H1 (cell line): ENCODE results near the gene SPG7. TPM values are rescaled to one million over a fixed set of nuclear protein-coding genes. Genes with fewer than 3 reads are reported as not detected.

Experiments used
- CTCF ChIA-PET: fragments of 300-600 bp; sonication (Branson Sonifier 250); formaldehyde crosslinking; loops from one replicate; lab custom pipeline; 2021; ENCODE audit not compliant: partially characterized antibody; lab: Charles Lee
- POLR2A ChIA-PET: fragments of 300-600 bp; sonication (Branson Sonifier 250); formaldehyde crosslinking; loops from one replicate; lab custom pipeline; 2021; ENCODE audit warnings: inconsistent platforms; ENCODE audit not compliant: partially characterized antibody; lab: Charles Lee
- DNase-seq, 2 experiments: peaks; one replicate each; pipeline versions ENCODE4 v3.0.0 to v3.0.0-alpha.2; 2010 to 2022; ENCODE audit warnings: low spot score in 2 of 2, low read depth in 1 of 2, mixed read lengths in 1 of 2
- FAIRE-seq: peaks from 2 replicates; lab custom pipeline; 2011; peaks lifted over from hg19 to GRCh38; lab: Jason Lieb, UNC
- H2AFZ ChIP-seq: 2 replicates; pipeline ENCODE4 v1.8.1; 2012; ENCODE audit warnings: low read length, inconsistent platforms
- H2AK5ac ChIP-seq: 2 replicates; pipeline ENCODE4 v1.6.1; 2013; ENCODE audit warnings: low read depth, low read length
- H2BK120ac ChIP-seq: replicated peaks from 2 replicates; pipeline ENCODE3; 2013; ENCODE audit warnings: low read depth, low read length, inconsistent platforms
- H2BK12ac ChIP-seq: 2 replicates; pipeline ENCODE4 v1.6.1; 2013; ENCODE audit warnings: low read depth, low read length
- H2BK15ac ChIP-seq: 2 replicates; pipeline ENCODE4 v1.6.1; 2013; ENCODE audit warnings: low read length
- H2BK20ac ChIP-seq: 2 replicates; pipeline ENCODE4 v1.6.1; 2013; ENCODE audit warnings: low read length
- H2BK5ac ChIP-seq: 2 replicates; pipeline ENCODE4 v1.6.1; 2013; ENCODE audit warnings: low read depth, low read length
- H3K14ac ChIP-seq: 2 replicates; pipeline ENCODE4 v1.6.1; 2013; ENCODE audit warnings: inconsistent platforms; ENCODE audit not compliant: insufficient read length
- H3K18ac ChIP-seq: 2 replicates; pipeline ENCODE4 v1.6.1; 2013; ENCODE audit warnings: low read length; ENCODE audit errors: extremely low read depth
- H3K23ac ChIP-seq: 2 replicates; pipeline ENCODE4 v1.6.1; 2013; ENCODE audit warnings: inconsistent platforms; ENCODE audit not compliant: insufficient read length
- H3K23me2 ChIP-seq: 2 replicates; pipeline ENCODE4 v1.6.1; 2013; ENCODE audit warnings: low read depth, low read length
- H3K27ac ChIP-seq: 2 replicates; pipeline ENCODE4 v1.6.1; 2011; ENCODE audit warnings: low read depth, low read length, inconsistent platforms
- H3K27me3 ChIP-seq, 4 experiments: replicated peaks in 1 of 4; 1 replicate in 1 of 4; 2 replicates in 3 of 4; pipeline versions ENCODE4 v1.6.1 to v1.8.1; 2011 to 2013; ENCODE audit warnings: low read length in 3 of 4, mild to moderate bottlenecking in 3 of 4, inconsistent platforms in 2 of 4, mixed read lengths in 2 of 4, moderate library complexity in 1 of 4; ENCODE audit not compliant: control insufficient read depth in 3 of 4, insufficient read depth in 3 of 4; ENCODE audit errors: extremely low read depth in 1 of 4
- H3K36me3 ChIP-seq, 4 experiments: 2 replicates each; pipeline versions ENCODE4 v1.6.1 to v1.8.1; 2011 to 2013; ENCODE audit warnings: mild to moderate bottlenecking in 4 of 4, low read length in 3 of 4, moderate library complexity in 2 of 4, control low read depth in 1 of 4, inconsistent platforms in 1 of 4; ENCODE audit not compliant: insufficient read depth in 4 of 4, control insufficient read depth in 2 of 4
- H3K4ac ChIP-seq: replicated peaks from 2 replicates; pipeline ENCODE3; 2013; ENCODE audit warnings: low read length, low read depth, mixed read lengths, inconsistent platforms; ENCODE audit not compliant: insufficient read length
- H3K4me1 ChIP-seq, 4 experiments: replicated peaks in 1 of 4; 1 replicate in 1 of 4; 2 replicates in 3 of 4; pipeline versions ENCODE4 v1.6.1 to v1.8.1; 2011 to 2013; ENCODE audit warnings: low read length in 3 of 4, inconsistent platforms in 2 of 4, mixed read lengths in 1 of 4; ENCODE audit not compliant: insufficient read depth in 4 of 4, control insufficient read depth in 3 of 4
- H3K4me2 ChIP-seq, 2 experiments: 2 replicates each; pipeline versions ENCODE4 v1.6.1 to v1.8.1; 2011 to 2013; ENCODE audit warnings: low read depth in 2 of 2, low read length in 2 of 2, control low read depth in 1 of 2, inconsistent platforms in 1 of 2, mild to moderate bottlenecking in 1 of 2; ENCODE audit not compliant: insufficient read depth in 1 of 2
- H3K4me3 ChIP-seq, 4 experiments: fragments of 200-600, 300-600 bp in 1 of 4; sonication (generic), shearing (Covaris generic), sonication (Bioruptor Twin) in 1 of 4; 2 replicates each; pipeline versions ENCODE4 v1.5.1 to v1.8.1; 2011 to 2016; ENCODE audit warnings: low read length in 4 of 4, low read depth in 3 of 4, control low read depth in 2 of 4, inconsistent platforms in 2 of 4, mild to moderate bottlenecking in 2 of 4, mixed read lengths in 1 of 4, moderate library complexity in 1 of 4; ENCODE audit not compliant: insufficient read depth in 2 of 4; ENCODE audit errors: extremely low read depth in 1 of 4
- H3K56ac ChIP-seq: replicated peaks from 2 replicates; pipeline ENCODE3; 2013; ENCODE audit warnings: low read depth, mild to moderate bottlenecking, mixed read lengths, low read length, inconsistent platforms; ENCODE audit not compliant: insufficient read length
- H3K79me1 ChIP-seq: 2 replicates; pipeline ENCODE4 v1.6.1; 2013; ENCODE audit warnings: low read depth, low read length, control low read depth
- H3K79me2 ChIP-seq, 2 experiments: 2 replicates each; pipeline versions ENCODE4 v1.6.1 to v1.8.1; 2012 to 2013; ENCODE audit warnings: low read length in 2 of 2, mild to moderate bottlenecking in 2 of 2, inconsistent platforms in 1 of 2; ENCODE audit not compliant: insufficient read depth in 2 of 2, control insufficient read depth in 1 of 2
- H3K9ac ChIP-seq, 4 experiments: replicated peaks in 1 of 4; 1 replicate in 1 of 4; 2 replicates in 3 of 4; pipeline versions ENCODE4 v1.6.1 to v1.8.1; 2011 to 2013; ENCODE audit warnings: low read depth in 3 of 4, low read length in 3 of 4, control low read depth in 2 of 4, mild to moderate bottlenecking in 2 of 4, moderate library complexity in 2 of 4, inconsistent platforms in 1 of 4; ENCODE audit errors: extremely low read depth in 1 of 4
- H3K9me3 ChIP-seq, 2 experiments: 2 replicates each; pipeline versions ENCODE4 v1.6.1 to v1.8.1; 2012 to 2013; ENCODE audit warnings: mild to moderate bottlenecking in 2 of 2, moderate library complexity in 2 of 2, control low read depth in 1 of 2, inconsistent platforms in 1 of 2, low read depth in 1 of 2, low read length in 1 of 2, mixed read lengths in 1 of 2; ENCODE audit not compliant: insufficient read depth in 2 of 2
- H4K20me1 ChIP-seq, 2 experiments: replicated peaks in 1 of 2; 2 replicates each; pipeline versions ENCODE3 to v1.8.1; 2011 to 2013; ENCODE audit warnings: inconsistent platforms in 2 of 2, low read length in 2 of 2, mild to moderate bottlenecking in 1 of 2; ENCODE audit not compliant: insufficient read depth in 2 of 2, control insufficient read depth in 1 of 2
- H4K5ac ChIP-seq: 2 replicates; pipeline ENCODE4 v1.6.1; 2013; ENCODE audit warnings: low read length, low read depth, mixed read lengths, inconsistent platforms; ENCODE audit not compliant: insufficient read length
- H4K8ac ChIP-seq: 2 replicates; pipeline ENCODE4 v1.8.0; 2013; ENCODE audit warnings: mild to moderate bottlenecking, moderate library complexity, low read length, inconsistent platforms; ENCODE audit not compliant: insufficient read depth; ENCODE audit errors: extremely low read depth
- H4K91ac ChIP-seq: replicated peaks from 2 replicates; pipeline ENCODE3; 2013; ENCODE audit warnings: low read length, mixed read lengths, inconsistent platforms; ENCODE audit not compliant: insufficient read length
- CHD2 ChIP-seq: IDR thresholded peaks from 2 replicates; pipeline ENCODE4 v1.6.1; 2012; ENCODE audit warnings: low read length, improper control_type of control experiment
- CTBP2 ChIP-seq: IDR thresholded peaks from 2 replicates; pipeline ENCODE4 v1.7.0; 2011; ENCODE audit warnings: borderline replicate concordance, mild to moderate bottlenecking, moderate library complexity, mixed read lengths, low read length; ENCODE audit not compliant: insufficient read depth, insufficient read length
- E2F6 ChIP-seq: IDR thresholded peaks from 2 replicates; pipeline ENCODE4 v1.6.1; 2012; ENCODE audit warnings: inconsistent platforms
- EP300 ChIP-seq, 2 experiments: IDR thresholded peaks; 1 replicate in 1 of 2; 2 replicates in 1 of 2; pipeline ENCODE4 v1.6.1; 2011 to 2012; ENCODE audit warnings: low read depth in 2 of 2, low read length in 2 of 2, mild to moderate bottlenecking in 2 of 2, borderline replicate concordance in 1 of 2, inconsistent platforms in 1 of 2, moderate library complexity in 1 of 2
- JUN ChIP-seq: IDR thresholded peaks from 2 replicates; pipeline ENCODE4 v1.6.1; 2011; ENCODE audit warnings: low read depth, mild to moderate bottlenecking, improper control_type of control experiment, low read length
- POLR2AphosphoS5 ChIP-seq: IDR thresholded peaks from 2 replicates; pipeline ENCODE4 v1.6.1; 2011; ENCODE audit warnings: low read depth, low read length
- RFX5 ChIP-seq: IDR thresholded peaks from 2 replicates; pipeline ENCODE4 v1.6.1; 2011; ENCODE audit warnings: low read depth, low read length, improper control_type of control experiment, borderline replicate concordance
- SIN3A ChIP-seq, 2 experiments: IDR thresholded peaks in 1 of 2; conservative IDR thresholded peaks in 1 of 2; 2 replicates each; pipeline ENCODE4 v1.6.1; 2011 to 2012; ENCODE audit warnings: low read length in 2 of 2, improper control_type of control experiment in 1 of 2, low read depth in 1 of 2, mild to moderate bottlenecking in 1 of 2
- SIRT6 ChIP-seq: IDR thresholded peaks from one replicate; pipeline ENCODE4 v1.7.1; 2012; ENCODE audit warnings: low read length, inconsistent platforms
- SP1 ChIP-seq: IDR thresholded peaks from 2 replicates; pipeline ENCODE4 v1.6.1; 2011; ENCODE audit warnings: low read depth, low read length
- SP2 ChIP-seq: IDR thresholded peaks from 2 replicates; pipeline ENCODE4 v1.6.1; 2012; ENCODE audit warnings: mild to moderate bottlenecking, low read length, inconsistent platforms
- ZNF274 ChIP-seq: IDR thresholded peaks from 2 replicates; pipeline ENCODE4 v1.7.0; 2012; ENCODE audit warnings: low read length, borderline replicate concordance; ENCODE audit errors: extremely low read depth
- WGBS, 2 experiments: shearing (Covaris generic) in 1 of 2; methylation state at CpG; one replicate each; pipeline versions ENCODE4 v1.1.6 to v1.1.7; 2013 to 2015; ENCODE audit warnings: low lambda C conversion rate in 2 of 2, mixed read lengths in 2 of 2, inconsistent platforms in 1 of 2, low coverage in 1 of 2, missing lambda C conversion rate in 1 of 2; ENCODE audit not compliant: insufficient replicate concordance in 2 of 2, insufficient coverage in 1 of 2, insufficient read length in 1 of 2; ENCODE audit errors: extremely low coverage in 1 of 2, missing lambda C conversion rate in 1 of 2; 5-methylcytosine and 5-hydroxymethylcytosine counted together
- polyA plus RNA-seq, 7 experiments: library from polyadenylated mRNA; depleted of rRNA in 3 of 7; stranded (reverse) in 5 of 7; unstranded in 2 of 7; fragments of >200 nt in 5 of 7; fragments of 200-250 nt in 2 of 7; gene quantifications; 1 replicate in 5 of 7; 2 replicates in 1 of 7; 4 replicates in 1 of 7; pipeline versions ENCODE4 v1.2.1 to v1.2.3, GENCODE V29; 2011 to 2013; ENCODE audit warnings: missing spikeins in 2 of 7, mixed read lengths in 2 of 7
- total RNA-seq: library from RNA; stranded (reverse); fragmentation: NEBNext Ultra II Directional; extraction: Animal tissue kit (Norgen Biotek cat#: 25700); gene quantifications from 2 replicates; pipeline ENCODE4 v1.2.1, GENCODE V29; 2021

The SPG7 gene
- total and polyA plus RNA-seq, 2 of the 8 experiments (the other 6 are each of a cell fraction or from before 2014, with no cell fraction given) = 72.1 to 113 TPM

GRCh38 chr16:89493776-89494175 is 14.4 kb upstream of the SPG7 start:
- H2BK12ac ChIP-seq = no peak overlapping the region
- POLR2A ChIA-PET = interaction anchor here (1.4 to 2.5 kb wide), 2 partner anchors 10 to 65 kb away, joined by 3 to 5 read pairs; no protein-coding TSS in a partner anchor
- H3K9ac ChIP-seq = no peak overlapping the region
- H2AK5ac ChIP-seq = no peak overlapping the region
- H4K8ac ChIP-seq = no peak overlapping the region
- H2BK15ac ChIP-seq = no peak overlapping the region
- 93% methylated on average over 5 of the region's 5 CpGs; no CpG with 5 or more reads in 1 of the 2 experiments for WGBS, 2 experiments
- peaks cover 4 to 19% of the 10 kb centered on the region in 2 experiments for H3K79me2 ChIP-seq
- no peak overlapping the region for H3K56ac ChIP-seq
- H3K23me2 ChIP-seq = peaks cover 9% of the 10 kb centered on the region
- H3K36me3 ChIP-seq = no peaks in the 10 kb centered on the region
- no peak overlapping the region for H2BK120ac ChIP-seq
- H2BK5ac ChIP-seq = no peak overlapping the region
- no peaks in the 10 kb centered on the region; the same call in none of the 2 replicates for H3K79me1 ChIP-seq
- no peak overlapping the region for H3K14ac ChIP-seq
- no peaks in the 10 kb centered on the region for H3K27me3 ChIP-seq
- no peak overlapping the region for H4K5ac ChIP-seq
- no peak overlapping the region for H4K91ac ChIP-seq
- no peaks in the 10 kb centered on the region for H3K9me3 ChIP-seq
- H3K4me2 ChIP-seq = no peak overlapping the region
- no peak overlapping the region for H3K18ac ChIP-seq
- H2BK20ac ChIP-seq = no peak overlapping the region
- no peak overlapping the region for H3K27ac ChIP-seq
- DNase-seq = no peak
- FAIRE-seq = no peak
- H3K4me1 ChIP-seq = peaks cover 0 to 9% (median 4%) of the 10 kb centered on the region in 4 experiments; a peak in 2 of 7 replicates
- H3K4me3 ChIP-seq = no peak overlapping the region
- CTCF ChIA-PET = interaction anchor here (1.2 to 1.6 kb wide), 2 partner anchors 15 to 205 kb away, joined by 3 to 4 read pairs; partner anchors contain the start of gene SPG7
- H2AFZ ChIP-seq = no peak overlapping the region
- H4K20me1 ChIP-seq = peaks cover under 1 to 5% of the 10 kb centered on the region in 2 experiments
- H3K23ac ChIP-seq = no peak overlapping the region
- no peak overlapping the region for H3K4ac ChIP-seq
- TF ChIP-seq CHD2 (no peak), SIN3A (conservative IDR thresholded peaks at IDR 0.05 in 1 of 2, IDR thresholded peaks at IDR 0.05 in 1 of 2; ENCODE audit: low read depth in 1 of 2, low read length in 2 of 2) (no peak), CTBP2 (no peak), POLR2AphosphoS5 (no peak), EP300 (IDR thresholded peaks at IDR 0.05; ENCODE audit: borderline replicate concordance in 1 of 2, low read depth in 2 of 2, low read length in 2 of 2) (no peak), SIRT6 (no peak), SP2 (no peak), ZNF274 (no peak), JUN (no peak), E2F6 (no peak), RFX5 (no peak), SP1 (no peak)
